K562 (cell line): Measurements from ENCODE around the gene SGPL1. TPM values are rescaled to one million over a fixed set of nuclear protein-coding genes. Genes with fewer than 3 reads are reported as not detected.

ENCODE experiments used
- FUS ChIP-seq: fragments of 200-400 bp; formaldehyde crosslinking; optimal IDR thresholded peaks from 2 replicates; pipeline ENCODE3; 2017; ENCODE audit warnings: low read depth, low read length
- PYGO2 ChIP-seq: fragments of 450-650 bp; IDR thresholded peaks from 2 replicates; pipeline ENCODE4 v1.6.1; 2016; ENCODE audit warnings: mild to moderate bottlenecking, missing genetic modification characterization, moderate library complexity, missing compliant biosample characterization
- SMARCA4 ChIP-seq: fragments of 450-650 bp; IDR thresholded peaks from 2 replicates; pipeline ENCODE4 v1.6.1; 2016
- U2AF1 ChIP-seq: fragments of 200-400 bp; formaldehyde crosslinking; optimal IDR thresholded peaks from 2 replicates; pipeline ENCODE3; 2017; ENCODE audit warnings: mild to moderate bottlenecking, low read depth, low read length, moderate library complexity
- ZBTB26 ChIP-seq: fragments of 450-650 bp; formaldehyde crosslinking; IDR thresholded peaks from 2 replicates; pipeline ENCODE4 v1.4.0; 2022; ENCODE audit warnings: missing genetic modification characterization
- ZNF280B ChIP-seq: fragments of 250-450 bp; sonication (Bioruptor Pico); IDR thresholded peaks from 2 replicates; pipeline ENCODE4 v1.5.1; 2021; ENCODE audit warnings: mild to moderate bottlenecking
- ZNF407 ChIP-seq: fragments of 450-650 bp; IDR thresholded peaks from 2 replicates; pipeline ENCODE4 v1.6.1; 2016; ENCODE audit warnings: low read depth
- ZNF76 ChIP-seq: fragments of 250-450 bp; sonication (Bioruptor Pico); IDR thresholded peaks from 2 replicates; pipeline ENCODE4 v1.4.0; 2020; ENCODE audit warnings: mild to moderate bottlenecking, moderate library complexity, borderline replicate concordance
- polyA plus RNA-seq, 8 experiments: library from polyadenylated mRNA; depleted of rRNA in 4 of 8; stranded (reverse) in 5 of 8; unstranded in 3 of 8; fragments of >200 nt; fragmentation: Nextera tagmentation in 2 of 8; fragmentation: Illumina TruSeq in 1 of 8; extraction: Ambion mirVana in 2 of 8; extraction: Trizol in 1 of 8; gene quantifications; 2 replicates each; pipeline versions ENCODE4 v1.2.1 to v1.2.3, GENCODE V29; 2011 to 2014; ENCODE audit warnings: inconsistent platforms in 1 of 8, missing spikeins in 1 of 8
- total RNA-seq, 7 experiments: library from RNA; depleted of rRNA in 6 of 7; stranded (reverse); fragments of >200 nt in 6 of 7; fragmentation: Illumina TruSeq in 2 of 7; extraction: Trizol in 2 of 7; gene quantifications; 2 replicates each; pipeline versions ENCODE4 v1.2.1 to v1.2.3, GENCODE V29; 2011 to 2021; ENCODE audit warnings: low replicate concordance in 1 of 7

The SGPL1 gene
- total and polyA plus RNA-seq, 9 of the 15 experiments (the other 6 are each of a cell fraction or from before 2014, with no cell fraction given) = 6.0 to 18.0 (median 8.7) TPM

GRCh38 chr10:70805619-70806215, 10.0 kb upstream of the SGPL1 start (continued):
- no peak for TF ChIP-seq ZBTB26
- no peak for TF ChIP-seq SMARCA4
- no peak for TF ChIP-seq ZNF76 (CRISPR knock-in tag)
- TF ChIP-seq PYGO2 (tag) = no peak
- TF ChIP-seq ZNF407 = no peak
- TF ChIP-seq FUS = no peak
- TF ChIP-seq U2AF1 = no peak
- no peak for TF ChIP-seq ZNF280B (CRISPR knock-in tag)
